Measurements from ENCODE around the gene NXPH1. TPM values are rescaled to one million over a fixed set of nuclear protein-coding genes. Genes with fewer than 3 reads are reported as not detected.

NXPH1 gene
- total RNA-seq, 1 donor from 2014 or later, result not detected

DNA sequence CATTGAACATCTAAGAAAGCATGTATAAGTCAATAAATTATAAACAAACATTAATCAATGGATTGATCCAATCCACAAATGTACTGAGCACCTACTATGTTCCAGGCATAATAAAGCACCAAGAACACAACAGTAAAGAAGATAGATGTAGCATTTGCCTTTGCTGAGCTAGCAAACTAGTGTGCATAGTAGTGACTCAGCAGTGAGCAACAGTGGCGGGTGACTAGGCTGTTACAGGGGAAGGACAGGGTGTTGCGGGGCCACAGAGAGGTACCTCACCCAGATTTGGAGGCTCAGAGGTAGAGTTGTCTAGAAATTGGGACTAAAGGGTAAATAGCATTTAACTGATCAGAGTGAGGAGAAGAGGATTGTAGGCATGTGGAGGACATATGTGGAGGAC lies 83.6 kb downstream of the NXPH1 start:
- TF ChIP-seq CTCF (conservative IDR thresholded peaks at IDR 0.05; ENCODE audit: low read depth, low read length), result no peak
- DNase-seq (ENCODE audit: low read depth), result no peak
- no peak overlapping the region for H3K4me3 ChIP-seq (ENCODE audit: low read depth, low read length)

- DNase-seq (ENCODE audit: low read depth), result no peak
- no peak for TF ChIP-seq CTCF (conservative IDR thresholded peaks at IDR 0.05; ENCODE audit: low read depth, low read length)
- H3K4me3 ChIP-seq (ENCODE audit: low read depth, low read length), result no peak overlapping the region
These were observed 94.9 kb downstream of the NXPH1 start for GRCh38 chr7:8528311-8528710.

- no peak for DNase-seq (ENCODE audit: low read depth)
These were observed 98.6 kb downstream of the NXPH1 start for GRCh38 chr7:8531991-8532515.

GRCh38 chr7:8536431-8536830 lies 103.0 kb downstream of the NXPH1 start:
- H3K4me3 ChIP-seq (ENCODE audit: low read depth, low read length), result no peak overlapping the region
- DNase-seq (ENCODE audit: low read depth), result no peak
- TF ChIP-seq CTCF (conservative IDR thresholded peaks at IDR 0.05; ENCODE audit: low read depth, low read length), result no peak

More at GRCh38 chr7:8531991-8532515, 98.6 kb downstream of the NXPH1 start:
- H3K4me3 ChIP-seq (ENCODE audit: low read depth, low read length), result no peak overlapping the region
- TF ChIP-seq CTCF (conservative IDR thresholded peaks at IDR 0.05; ENCODE audit: low read depth, low read length), result no peak

- TF ChIP-seq CTCF (conservative IDR thresholded peaks at IDR 0.05; ENCODE audit: low read depth, low read length), result no peak
- DNase-seq (ENCODE audit: low read depth), result no peak
- H3K4me3 ChIP-seq (ENCODE audit: low read depth, low read length), result no peak overlapping the region
These were observed 115.6 kb downstream of the NXPH1 start for GRCh38 chr7:8549046-8549445.

DNA sequence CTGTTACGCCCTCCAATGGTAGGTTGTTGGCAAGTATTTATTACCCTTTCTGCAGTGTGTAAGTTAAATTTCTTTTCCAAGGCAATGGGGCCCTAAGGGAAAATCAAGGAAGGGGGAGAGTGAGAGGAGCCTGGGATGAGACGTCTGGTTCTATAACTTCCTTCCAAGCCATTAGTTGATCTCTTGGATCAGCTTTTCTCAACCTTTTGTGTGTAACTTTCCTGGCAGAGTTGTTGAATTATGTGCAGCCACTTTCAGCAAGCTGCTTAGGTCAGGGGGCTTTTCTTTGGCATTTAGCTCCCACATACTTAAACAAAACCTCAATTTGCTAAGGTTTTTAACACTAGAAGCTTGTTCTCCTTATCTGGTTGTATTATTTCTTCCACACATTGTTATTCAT lies 127.1 kb downstream of the NXPH1 start:
- DNase-seq (ENCODE audit: low read depth), result no peak
- H3K4me3 ChIP-seq (ENCODE audit: low read depth, low read length), result no peak overlapping the region
- TF ChIP-seq CTCF (conservative IDR thresholded peaks at IDR 0.05; ENCODE audit: low read depth, low read length), result no peak

DNA sequence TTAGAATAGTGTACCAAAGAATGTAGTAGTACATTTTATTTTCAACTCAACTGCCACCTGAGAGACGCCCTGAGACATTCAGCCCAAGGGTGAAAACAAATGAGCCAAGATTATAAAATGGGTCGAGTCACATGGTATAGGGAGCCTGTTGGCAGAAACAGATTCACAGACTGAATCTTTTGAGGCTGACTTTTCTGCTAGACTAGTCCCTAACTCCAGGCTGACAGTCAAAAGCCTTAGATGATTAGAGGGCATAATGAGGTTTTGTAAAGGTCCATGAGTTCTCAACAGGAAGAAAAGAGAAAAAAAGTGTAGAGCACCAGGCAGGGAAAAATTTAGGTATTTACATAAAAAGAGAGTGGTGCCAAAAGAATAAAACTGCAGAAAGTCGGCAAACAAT lies 128.0 kb downstream of the NXPH1 start:
- no peak for TF ChIP-seq CTCF (conservative IDR thresholded peaks at IDR 0.05; ENCODE audit: low read depth, low read length)
- DNase-seq (ENCODE audit: low read depth), result no peak

More for the DNA sequence above, 128.0 kb downstream of the NXPH1 start:
- H3K4me3 ChIP-seq (ENCODE audit: low read depth, low read length), result no peak overlapping the region

All from epithelial cell of proximal tubule (primary cell).